Astrocyte of the cerebellum (primary cell): Measurements from ENCODE around the gene TNC.

ENCODE experiments used
- DNase-seq: peaks from one replicate; pipeline ENCODE4 v3.0.0-alpha.2; 2011; ENCODE audit warnings: low read depth
- H3K4me3 ChIP-seq: 2 replicates; pipeline ENCODE4 v1.5.1; 2011; ENCODE audit warnings: mild to moderate bottlenecking, low read depth, low read length, moderate library complexity
- in situ Hi-C: cut with HindIII; loops from 2 replicates; pipeline ENCODE4 v1.10.0; 2017; ENCODE audit warnings: low sequenced_read_pairs
- TF ChIP-seq, protein P1 (sequence below): IDR thresholded peaks from 2 replicates; pipeline ENCODE4 v1.5.1; 2012; ENCODE audit warnings: low read length, low read depth, moderate library complexity, mild to moderate bottlenecking; ENCODE audit errors: missing control alignments

Gene TNC

DNA sequence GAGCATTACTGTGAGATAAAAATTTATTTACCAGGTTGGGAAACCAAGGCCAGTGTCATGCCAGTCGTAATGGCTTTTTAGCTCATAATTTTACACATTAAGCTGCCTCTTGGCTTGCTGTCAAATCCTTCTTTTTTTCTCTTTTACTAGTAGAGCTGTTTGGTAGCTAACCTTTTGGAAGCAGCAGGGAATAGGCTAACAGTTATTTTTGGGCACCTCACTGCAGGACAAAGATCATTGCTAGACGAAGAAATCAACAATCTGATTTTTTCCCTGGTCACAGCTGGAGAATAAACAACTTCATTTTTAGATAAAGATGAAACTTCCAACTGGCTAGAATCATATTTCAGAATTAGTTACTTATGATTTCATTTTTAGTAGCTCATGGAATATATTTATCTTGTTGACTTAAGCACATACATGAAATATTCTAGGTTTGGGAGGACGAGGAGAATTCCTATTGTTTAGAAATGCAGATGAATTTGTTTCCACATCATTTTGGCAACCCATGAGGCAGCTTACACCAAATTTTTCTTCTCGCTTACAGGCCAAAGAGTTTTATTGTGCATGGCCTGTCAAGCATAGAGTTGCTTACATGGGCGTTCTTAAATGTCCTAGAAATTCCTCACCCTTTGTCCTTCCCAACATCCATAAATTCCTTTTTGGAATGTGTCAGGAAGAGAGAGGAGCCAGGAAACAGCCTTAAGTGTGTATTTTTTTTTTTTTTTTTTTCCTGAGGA lies 19.6 kb downstream of the TNC start:
- in situ Hi-C loops = no loop called here
- DNase-seq = no peak

DNA sequence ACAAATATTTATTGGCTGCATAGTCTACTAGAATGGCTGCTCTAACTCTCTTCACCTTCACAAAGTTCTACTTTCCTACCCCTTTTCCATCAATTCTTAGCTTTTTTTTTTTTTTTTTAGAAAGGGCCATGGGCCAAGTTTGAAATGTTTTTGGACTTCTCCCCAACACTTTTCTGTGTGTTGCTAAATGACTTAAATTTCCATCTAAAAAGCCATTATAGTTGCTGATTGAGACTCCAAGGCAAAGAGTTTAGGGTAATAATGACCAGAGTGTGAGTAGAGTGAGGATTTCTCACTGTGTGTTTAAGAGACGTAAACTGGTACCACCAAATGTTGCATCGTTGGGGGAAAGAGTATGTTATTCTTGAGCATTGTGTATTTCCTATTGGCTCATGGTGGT lies 24.4 kb downstream of the TNC start:
- no peak overlapping the region for H3K4me3 ChIP-seq
- in situ Hi-C loops = no loop called here
- TF ChIP-seq, protein P1, sequence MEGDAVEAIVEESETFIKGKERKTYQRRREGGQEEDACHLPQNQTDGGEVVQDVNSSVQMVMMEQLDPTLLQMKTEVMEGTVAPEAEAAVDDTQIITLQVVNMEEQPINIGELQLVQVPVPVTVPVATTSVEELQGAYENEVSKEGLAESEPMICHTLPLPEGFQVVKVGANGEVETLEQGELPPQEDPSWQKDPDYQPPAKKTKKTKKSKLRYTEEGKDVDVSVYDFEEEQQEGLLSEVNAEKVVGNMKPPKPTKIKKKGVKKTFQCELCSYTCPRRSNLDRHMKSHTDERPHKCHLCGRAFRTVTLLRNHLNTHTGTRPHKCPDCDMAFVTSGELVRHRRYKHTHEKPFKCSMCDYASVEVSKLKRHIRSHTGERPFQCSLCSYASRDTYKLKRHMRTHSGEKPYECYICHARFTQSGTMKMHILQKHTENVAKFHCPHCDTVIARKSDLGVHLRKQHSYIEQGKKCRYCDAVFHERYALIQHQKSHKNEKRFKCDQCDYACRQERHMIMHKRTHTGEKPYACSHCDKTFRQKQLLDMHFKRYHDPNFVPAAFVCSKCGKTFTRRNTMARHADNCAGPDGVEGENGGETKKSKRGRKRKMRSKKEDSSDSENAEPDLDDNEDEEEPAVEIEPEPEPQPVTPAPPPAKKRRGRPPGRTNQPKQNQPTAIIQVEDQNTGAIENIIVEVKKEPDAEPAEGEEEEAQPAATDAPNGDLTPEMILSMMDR = no peak
- no peak for DNase-seq

More for the DNA sequence above, 19.6 kb downstream of the TNC start:
- TF ChIP-seq, protein P1 = no peak
- no peak overlapping the region for H3K4me3 ChIP-seq

- TF ChIP-seq, protein P1 = no peak
- H3K4me3 ChIP-seq = no peak overlapping the region
- no peak for DNase-seq
- in situ Hi-C loops = no loop called here
These were observed 27.5 kb downstream of the TNC start for GRCh38 chr9:115090486-115090885.

DNA sequence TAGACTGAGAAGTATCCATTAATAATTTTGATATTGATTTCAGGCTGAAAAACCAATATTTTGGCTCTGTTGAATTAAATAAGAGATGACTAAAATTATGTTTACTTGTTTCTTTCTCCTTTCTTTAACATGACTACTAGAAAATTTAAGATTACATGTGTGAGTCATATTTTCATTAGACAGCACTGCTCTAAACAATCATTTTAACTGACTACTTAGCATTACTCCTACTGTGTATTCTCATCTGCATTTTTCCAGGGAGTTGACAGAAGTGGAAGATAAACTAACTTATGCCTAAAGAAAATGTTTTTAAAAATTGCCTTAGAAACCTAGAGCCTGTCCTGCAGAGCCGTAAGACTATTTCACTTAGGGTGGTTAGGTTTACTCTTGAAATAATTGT lies 29.1 kb downstream of the TNC start:
- in situ Hi-C loops = no loop called here
- no peak overlapping the region for H3K4me3 ChIP-seq
- TF ChIP-seq, protein P1 = no peak
- no peak for DNase-seq

GRCh38 chr9:115086886-115087285 lies 31.1 kb downstream of the TNC start:
- no peak for DNase-seq
- in situ Hi-C loops = no loop called here
- H3K4me3 ChIP-seq = no peak overlapping the region
- TF ChIP-seq, protein P1 = no peak

DNA sequence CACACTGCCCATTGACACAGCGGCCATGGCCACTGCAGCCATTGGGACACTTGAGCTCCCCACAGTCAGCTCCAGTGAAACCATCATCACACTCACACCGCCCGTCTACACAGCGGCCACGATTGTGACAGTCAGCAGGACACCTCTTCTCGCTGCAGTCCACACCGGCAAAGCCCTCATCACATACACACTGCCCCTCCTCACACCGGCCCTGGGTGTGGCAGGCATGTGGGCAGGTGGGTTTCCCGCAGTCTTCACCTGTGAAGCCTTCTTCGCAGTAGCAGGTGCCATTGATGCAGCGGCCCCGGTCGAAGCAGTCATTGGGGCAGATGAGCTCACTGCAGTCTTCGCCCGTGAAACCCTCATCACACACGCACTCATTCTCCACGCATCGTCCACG lies 31.5 kb downstream of the TNC start:
- in situ Hi-C loops = no loop called here
- no peak for DNase-seq
- no peak overlapping the region for H3K4me3 ChIP-seq
- TF ChIP-seq, protein P1 = no peak
